ENCODE measurements around the gene MAP6.

Gene MAP6

DNA sequence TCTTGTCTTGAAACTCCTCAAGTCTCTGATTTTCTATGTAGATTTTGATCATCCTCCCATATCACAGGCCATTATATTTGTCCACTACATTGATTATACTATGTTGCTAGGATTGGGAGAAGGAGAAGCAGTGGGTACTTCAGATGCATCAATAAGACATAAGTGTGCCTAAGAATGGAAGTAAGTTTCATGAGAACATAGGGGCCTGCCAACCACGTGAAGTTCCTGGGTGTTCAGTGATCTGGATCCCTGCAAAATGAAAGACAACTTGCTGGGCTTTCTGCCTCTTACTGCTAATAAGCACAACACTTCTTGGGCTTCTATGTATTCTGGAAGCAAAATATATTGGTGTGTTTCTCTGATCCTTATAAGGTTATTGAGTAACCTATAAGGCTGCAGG, 89.0 kb downstream of the MAP6 start:
- TF ChIP-seq, protein P1, sequence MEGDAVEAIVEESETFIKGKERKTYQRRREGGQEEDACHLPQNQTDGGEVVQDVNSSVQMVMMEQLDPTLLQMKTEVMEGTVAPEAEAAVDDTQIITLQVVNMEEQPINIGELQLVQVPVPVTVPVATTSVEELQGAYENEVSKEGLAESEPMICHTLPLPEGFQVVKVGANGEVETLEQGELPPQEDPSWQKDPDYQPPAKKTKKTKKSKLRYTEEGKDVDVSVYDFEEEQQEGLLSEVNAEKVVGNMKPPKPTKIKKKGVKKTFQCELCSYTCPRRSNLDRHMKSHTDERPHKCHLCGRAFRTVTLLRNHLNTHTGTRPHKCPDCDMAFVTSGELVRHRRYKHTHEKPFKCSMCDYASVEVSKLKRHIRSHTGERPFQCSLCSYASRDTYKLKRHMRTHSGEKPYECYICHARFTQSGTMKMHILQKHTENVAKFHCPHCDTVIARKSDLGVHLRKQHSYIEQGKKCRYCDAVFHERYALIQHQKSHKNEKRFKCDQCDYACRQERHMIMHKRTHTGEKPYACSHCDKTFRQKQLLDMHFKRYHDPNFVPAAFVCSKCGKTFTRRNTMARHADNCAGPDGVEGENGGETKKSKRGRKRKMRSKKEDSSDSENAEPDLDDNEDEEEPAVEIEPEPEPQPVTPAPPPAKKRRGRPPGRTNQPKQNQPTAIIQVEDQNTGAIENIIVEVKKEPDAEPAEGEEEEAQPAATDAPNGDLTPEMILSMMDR (conservative IDR thresholded peaks at IDR 0.05; ENCODE audit: low read depth, low read length): no peak

DNA sequence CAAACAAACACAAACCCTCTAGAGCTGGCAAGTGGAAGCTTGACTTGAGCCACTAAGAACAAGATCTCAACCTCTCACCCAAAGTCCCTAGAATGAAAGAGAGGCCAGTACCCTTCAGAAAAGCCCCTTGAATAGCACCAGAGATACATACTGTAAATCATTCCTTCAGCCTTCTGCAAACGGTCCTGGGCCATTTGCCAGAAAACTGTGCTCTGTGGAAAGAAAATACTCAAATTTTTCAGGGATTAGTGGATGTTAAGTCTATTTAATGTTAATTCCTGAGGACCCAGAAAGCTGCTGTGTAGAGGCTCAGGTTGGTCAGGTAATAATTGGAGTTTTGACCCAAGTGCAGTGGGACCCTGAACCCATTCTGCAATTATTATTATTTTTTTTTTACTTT, 89.9 kb downstream of the MAP6 start:
- TF ChIP-seq, protein P1 (conservative IDR thresholded peaks at IDR 0.05; ENCODE audit: low read depth, low read length): no peak
- peak; percentile 55 for DNase-seq (ENCODE audit: low read depth)

More for the DNA sequence above, 89.0 kb downstream of the MAP6 start:
- DNase-seq (ENCODE audit: low read depth): no peak
- H3K4me3 ChIP-seq (ENCODE audit: low read depth, low read length): no peak overlapping the region

DNA sequence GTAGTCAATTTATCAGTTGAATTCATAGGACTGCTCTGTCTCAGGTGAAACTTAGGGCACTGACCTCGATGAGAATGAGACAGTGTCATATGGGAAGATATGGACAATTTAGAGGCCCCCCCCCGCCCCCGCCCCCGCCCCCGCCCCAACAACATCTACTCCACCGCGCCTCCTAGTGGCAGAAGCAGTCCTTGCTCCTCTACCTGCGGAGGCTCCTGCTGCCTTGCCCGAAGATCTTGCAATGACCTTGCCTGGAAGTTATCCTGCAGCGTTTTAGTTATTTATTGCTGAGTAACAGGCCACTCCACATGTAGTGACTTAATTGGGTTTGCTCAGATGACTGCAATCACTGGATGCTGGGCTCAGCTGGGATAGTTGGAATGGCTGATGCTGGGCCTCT, 91.6 kb downstream of the MAP6 start:
- peak; percentile 45 for DNase-seq (ENCODE audit: low read depth)
- no peak overlapping the region for H3K4me3 ChIP-seq (ENCODE audit: low read depth, low read length)
- TF ChIP-seq, protein P1 (conservative IDR thresholded peaks at IDR 0.05; ENCODE audit: low read depth, low read length): peak; percentile 67

More for the DNA sequence above, 89.9 kb downstream of the MAP6 start:
- H3K4me3 ChIP-seq (ENCODE audit: low read depth, low read length): no peak overlapping the region

DNA sequence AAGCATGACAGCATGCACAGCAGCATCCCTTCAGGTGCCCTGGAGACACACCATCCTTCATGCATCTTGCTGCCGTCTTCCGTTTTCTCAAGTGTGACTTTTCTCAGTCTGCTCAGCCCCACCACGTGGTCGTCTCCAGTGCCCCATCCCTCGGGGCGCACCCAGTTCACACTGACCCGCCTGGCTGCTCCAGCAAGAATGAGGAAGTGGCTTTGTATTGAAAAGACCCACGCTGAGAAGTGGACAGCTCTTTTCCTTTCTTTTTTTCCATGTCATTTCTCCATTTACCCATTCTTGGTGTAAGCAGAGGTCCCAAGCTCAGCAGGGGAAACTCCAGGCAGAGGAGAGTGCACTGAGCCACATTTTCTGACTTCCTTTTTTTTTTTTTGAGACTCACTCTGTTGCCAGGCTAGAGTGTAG, 92.3 kb downstream of the MAP6 start:
- TF ChIP-seq, protein P1 (conservative IDR thresholded peaks at IDR 0.05; ENCODE audit: low read depth, low read length): no peak
- peak; percentile 78 for DNase-seq (ENCODE audit: low read depth)
- H3K4me3 ChIP-seq (ENCODE audit: low read depth, low read length): no peak overlapping the region

DNA sequence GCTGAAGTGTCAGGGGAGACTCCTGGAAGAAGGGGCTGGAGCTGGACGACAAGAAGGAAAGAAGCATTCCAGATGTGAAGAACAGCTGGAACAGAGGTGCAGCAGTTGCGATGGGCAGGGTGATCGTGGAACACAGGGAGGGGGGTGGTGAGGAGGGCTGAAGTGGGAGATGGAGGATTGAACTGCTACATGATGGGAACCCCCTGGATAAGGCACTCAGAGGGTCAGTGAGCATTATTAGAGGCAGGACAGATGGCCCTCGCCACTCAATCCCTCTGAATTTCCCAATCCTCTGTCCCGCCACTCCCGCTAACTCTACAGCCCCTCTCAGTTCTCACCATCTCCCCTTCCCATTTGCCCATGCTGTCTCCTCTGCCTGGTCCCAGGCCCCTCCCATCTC, 92.8 kb downstream of the MAP6 start:
- TF ChIP-seq, protein P1 (conservative IDR thresholded peaks at IDR 0.05; ENCODE audit: low read depth, low read length): no peak
- no peak for DNase-seq (ENCODE audit: low read depth)
- no peak overlapping the region for H3K4me3 ChIP-seq (ENCODE audit: low read depth, low read length)

DNA sequence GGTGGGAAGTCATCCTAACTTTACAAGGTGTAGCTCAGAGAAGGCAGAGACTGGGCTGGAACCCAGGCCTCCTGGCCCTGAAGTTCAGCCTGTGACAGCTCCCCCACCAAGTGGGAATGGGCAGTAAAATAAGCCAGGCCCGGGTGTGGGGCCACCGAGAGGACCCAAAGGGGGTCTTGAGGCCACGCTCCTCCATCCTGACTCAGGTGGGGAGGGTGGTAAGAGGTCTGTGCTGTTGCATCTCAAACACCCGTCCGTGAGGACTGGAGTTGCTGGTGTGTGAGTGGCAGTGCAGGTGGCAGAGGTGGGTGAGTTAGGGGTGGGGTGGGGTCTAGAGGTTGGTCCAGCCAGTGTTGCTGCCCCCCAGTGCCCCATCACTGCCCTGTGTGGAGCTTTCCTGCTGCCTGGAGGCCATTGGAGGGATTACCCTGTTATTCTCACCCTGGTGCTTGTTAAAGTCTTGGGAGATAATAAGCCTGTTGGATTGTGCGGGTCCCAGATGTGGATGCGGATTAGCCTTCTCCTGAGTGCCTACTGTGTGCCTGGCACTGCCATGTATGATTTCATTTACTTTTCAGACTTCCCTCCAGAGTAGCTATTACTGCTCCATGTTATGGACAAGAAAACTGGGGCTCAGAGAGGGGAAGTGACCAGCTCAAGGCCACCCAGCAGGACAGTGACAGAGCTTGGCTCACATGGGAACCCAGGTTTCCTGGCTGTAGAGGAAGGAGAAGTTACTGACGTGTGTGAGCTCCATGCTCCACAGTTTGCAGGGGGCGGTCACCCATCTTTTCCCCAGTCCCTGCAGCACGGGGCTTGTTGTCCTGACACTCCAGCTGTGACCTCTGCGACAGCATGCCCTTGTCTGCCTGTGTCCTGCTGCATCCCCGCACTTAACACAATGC, 93.9 kb downstream of the MAP6 start:
- TF ChIP-seq, protein P1 (conservative IDR thresholded peaks at IDR 0.05; ENCODE audit: low read depth, low read length): peak; percentile 55
- DNase-seq (ENCODE audit: low read depth): no peak
- no peak overlapping the region for H3K4me3 ChIP-seq (ENCODE audit: low read depth, low read length)

DNA sequence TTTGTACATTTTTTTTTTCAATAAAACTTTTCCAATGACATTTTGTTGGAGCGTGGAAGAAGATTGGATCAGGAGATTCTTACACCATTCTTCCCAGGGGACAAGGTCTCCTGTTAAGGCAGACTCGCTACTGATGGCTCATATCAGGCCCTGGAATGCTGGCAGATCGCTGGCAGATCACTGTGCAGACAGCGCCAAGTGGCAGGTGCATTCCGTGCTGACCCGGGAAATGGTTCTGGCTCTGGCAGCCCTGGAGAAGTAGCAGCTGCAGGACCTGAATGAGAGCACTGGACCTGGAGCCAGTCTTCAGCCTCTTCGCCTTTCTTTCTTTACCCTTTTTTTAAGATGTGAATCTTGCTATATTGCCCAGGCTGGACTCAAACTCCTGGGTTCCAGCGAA, 96.1 kb downstream of the MAP6 start:
- DNase-seq (ENCODE audit: low read depth): no peak
- TF ChIP-seq, protein P1 (conservative IDR thresholded peaks at IDR 0.05; ENCODE audit: low read depth, low read length): no peak
- no peak overlapping the region for H3K4me3 ChIP-seq (ENCODE audit: low read depth, low read length)

All from choroid plexus epithelial cell (primary cell).